ENCODE results near the gene ST8SIA4. TPM values are rescaled to one million over a fixed set of nuclear protein-coding genes. Genes with fewer than 3 reads are reported as not detected.

Gene ST8SIA4
- total RNA-seq, 1 experiment from 2014 or later, result 0.41 TPM

DNA sequence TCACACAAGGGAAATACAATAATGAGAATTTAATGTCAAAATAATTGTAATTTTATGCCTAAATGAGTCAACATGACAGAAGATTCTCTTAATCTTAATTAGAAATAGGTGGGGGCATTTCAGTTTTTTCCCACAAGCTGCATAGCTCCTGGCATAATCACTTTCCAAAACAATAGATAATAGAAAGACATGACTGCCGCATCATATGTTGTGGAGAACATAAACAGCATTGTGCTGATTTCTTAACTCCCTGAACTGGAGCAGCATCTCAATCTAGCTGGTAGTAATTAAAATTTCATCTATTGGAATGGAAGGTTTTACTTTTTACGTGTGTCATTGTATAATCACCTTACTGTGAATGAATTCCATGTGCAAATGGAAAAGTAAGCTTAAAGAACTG lies 112.1 kb downstream of the ST8SIA4 start:
- Histone ChIP-seq H3K27me3 (ENCODE audit: control insufficient read depth, insufficient read depth, low read length) (no peaks in the 10 kb centered on the region), H3K9me3 (ENCODE audit: control insufficient read depth, insufficient read depth, low read depth, low read length) (no peaks in the 10 kb centered on the region), H3K27ac (ENCODE audit: low read length) (no peak overlapping the region), H3K36me3 (ENCODE audit: control insufficient read depth, insufficient read depth, low read length) (no peaks in the 10 kb centered on the region), H3K4me1 (ENCODE audit: control insufficient read depth, insufficient read depth, low read length) (no peaks in the 10 kb centered on the region), H3K4me3 (ENCODE audit: low read depth in 2 of 2, low read length in 2 of 2) (no peak overlapping the region)
- in situ Hi-C loops (cut with HindIII; ENCODE audit: low pct_unique_long_range_greater_than_20kb, low sequenced_read_pairs), result no loop called here
- intact Hi-C loops (cut with micrococcal nuclease; ENCODE audit: unreplicated experiment), result no loop called here
- TF ChIP-seq, protein P1, sequence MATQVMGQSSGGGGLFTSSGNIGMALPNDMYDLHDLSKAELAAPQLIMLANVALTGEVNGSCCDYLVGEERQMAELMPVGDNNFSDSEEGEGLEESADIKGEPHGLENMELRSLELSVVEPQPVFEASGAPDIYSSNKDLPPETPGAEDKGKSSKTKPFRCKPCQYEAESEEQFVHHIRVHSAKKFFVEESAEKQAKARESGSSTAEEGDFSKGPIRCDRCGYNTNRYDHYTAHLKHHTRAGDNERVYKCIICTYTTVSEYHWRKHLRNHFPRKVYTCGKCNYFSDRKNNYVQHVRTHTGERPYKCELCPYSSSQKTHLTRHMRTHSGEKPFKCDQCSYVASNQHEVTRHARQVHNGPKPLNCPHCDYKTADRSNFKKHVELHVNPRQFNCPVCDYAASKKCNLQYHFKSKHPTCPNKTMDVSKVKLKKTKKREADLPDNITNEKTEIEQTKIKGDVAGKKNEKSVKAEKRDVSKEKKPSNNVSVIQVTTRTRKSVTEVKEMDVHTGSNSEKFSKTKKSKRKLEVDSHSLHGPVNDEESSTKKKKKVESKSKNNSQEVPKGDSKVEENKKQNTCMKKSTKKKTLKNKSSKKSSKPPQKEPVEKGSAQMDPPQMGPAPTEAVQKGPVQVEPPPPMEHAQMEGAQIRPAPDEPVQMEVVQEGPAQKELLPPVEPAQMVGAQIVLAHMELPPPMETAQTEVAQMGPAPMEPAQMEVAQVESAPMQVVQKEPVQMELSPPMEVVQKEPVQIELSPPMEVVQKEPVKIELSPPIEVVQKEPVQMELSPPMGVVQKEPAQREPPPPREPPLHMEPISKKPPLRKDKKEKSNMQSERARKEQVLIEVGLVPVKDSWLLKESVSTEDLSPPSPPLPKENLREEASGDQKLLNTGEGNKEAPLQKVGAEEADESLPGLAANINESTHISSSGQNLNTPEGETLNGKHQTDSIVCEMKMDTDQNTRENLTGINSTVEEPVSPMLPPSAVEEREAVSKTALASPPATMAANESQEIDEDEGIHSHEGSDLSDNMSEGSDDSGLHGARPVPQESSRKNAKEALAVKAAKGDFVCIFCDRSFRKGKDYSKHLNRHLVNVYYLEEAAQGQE (IDR thresholded peaks at IDR 0.05; ENCODE audit: insufficient read depth in 1 of 2, low read depth in 2 of 2, low read length in 1 of 2), result no peak
- ChIA-PET POLR2A (no interaction called here), CTCF (no interaction called here)
- ATAC-seq (no peak), DNase-seq (ENCODE audit: low read depth, low spot score) (no peak)
- BruUV-seq (replicated peaks), result no TSS peak

DNA sequence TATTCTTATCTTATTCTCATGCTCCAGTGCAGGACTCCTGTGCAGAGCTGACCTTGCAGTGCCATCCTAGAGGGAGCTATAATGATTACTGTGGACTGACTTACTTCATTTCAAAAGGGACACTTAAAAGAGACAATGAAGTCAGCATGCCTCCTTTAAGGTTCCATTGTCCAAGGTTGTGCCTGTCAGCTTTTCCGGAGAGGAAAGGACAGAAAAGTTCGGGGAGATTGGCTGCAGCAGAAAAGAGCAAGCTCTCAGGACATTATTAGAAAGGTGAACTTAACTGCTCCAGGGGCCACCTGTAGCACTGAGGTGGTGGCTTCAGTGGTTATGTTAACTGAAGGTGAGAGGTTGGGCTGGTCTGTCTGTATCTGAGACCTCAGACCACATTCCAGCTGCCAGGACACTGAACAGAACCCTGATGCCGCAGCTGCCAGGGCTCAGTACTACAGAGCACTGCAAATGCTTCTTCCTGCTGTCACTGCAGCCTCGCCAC lies 112.9 kb downstream of the ST8SIA4 start:
- Histone ChIP-seq H3K27ac (ENCODE audit: low read length) (no peak overlapping the region), H3K36me3 (ENCODE audit: control insufficient read depth, insufficient read depth, low read length) (no peaks in the 10 kb centered on the region), H3K9me3 (ENCODE audit: control insufficient read depth, insufficient read depth, low read depth, low read length) (no peaks in the 10 kb centered on the region), H3K4me1 (ENCODE audit: control insufficient read depth, insufficient read depth, low read length) (no peaks in the 10 kb centered on the region), H3K4me3 (ENCODE audit: low read depth in 2 of 2, low read length in 2 of 2) (no peak overlapping the region), H3K27me3 (ENCODE audit: control insufficient read depth, insufficient read depth, low read length) (no peaks in the 10 kb centered on the region)
- in situ Hi-C loops (cut with HindIII; ENCODE audit: low pct_unique_long_range_greater_than_20kb, low sequenced_read_pairs) (no loop called here), intact Hi-C loops (cut with micrococcal nuclease; ENCODE audit: unreplicated experiment) (no loop called here)
- CTCF ChIA-PET, result no interaction called here
- DNase-seq (ENCODE audit: low read depth, low spot score) (no peak), ATAC-seq (no peak; the same call in 1 of the 2 replicates)
- POLR2A ChIA-PET, result no interaction called here
- TF ChIP-seq TCF7L2 (IDR thresholded peaks at IDR 0.05; ENCODE audit: low read depth, low read length) (no peak), SIN3A (IDR thresholded peaks at IDR 0.05; ENCODE audit: borderline replicate concordance, insufficient read depth, low read depth, low read length) (no peak), POLR2AphosphoS5 (IDR thresholded peaks at IDR 0.05; ENCODE audit: low read depth, low read length) (no peak)
- TF ChIP-seq, protein P1 (IDR thresholded peaks at IDR 0.05; ENCODE audit: insufficient read depth in 1 of 2, low read depth in 2 of 2, low read length in 1 of 2), result no peak
- TF ChIP-seq, protein P2, sequence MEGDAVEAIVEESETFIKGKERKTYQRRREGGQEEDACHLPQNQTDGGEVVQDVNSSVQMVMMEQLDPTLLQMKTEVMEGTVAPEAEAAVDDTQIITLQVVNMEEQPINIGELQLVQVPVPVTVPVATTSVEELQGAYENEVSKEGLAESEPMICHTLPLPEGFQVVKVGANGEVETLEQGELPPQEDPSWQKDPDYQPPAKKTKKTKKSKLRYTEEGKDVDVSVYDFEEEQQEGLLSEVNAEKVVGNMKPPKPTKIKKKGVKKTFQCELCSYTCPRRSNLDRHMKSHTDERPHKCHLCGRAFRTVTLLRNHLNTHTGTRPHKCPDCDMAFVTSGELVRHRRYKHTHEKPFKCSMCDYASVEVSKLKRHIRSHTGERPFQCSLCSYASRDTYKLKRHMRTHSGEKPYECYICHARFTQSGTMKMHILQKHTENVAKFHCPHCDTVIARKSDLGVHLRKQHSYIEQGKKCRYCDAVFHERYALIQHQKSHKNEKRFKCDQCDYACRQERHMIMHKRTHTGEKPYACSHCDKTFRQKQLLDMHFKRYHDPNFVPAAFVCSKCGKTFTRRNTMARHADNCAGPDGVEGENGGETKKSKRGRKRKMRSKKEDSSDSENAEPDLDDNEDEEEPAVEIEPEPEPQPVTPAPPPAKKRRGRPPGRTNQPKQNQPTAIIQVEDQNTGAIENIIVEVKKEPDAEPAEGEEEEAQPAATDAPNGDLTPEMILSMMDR (IDR thresholded peaks at IDR 0.05), result peak; percentile 36
- BruUV-seq (replicated peaks), result no TSS peak

Measured in Panc1 (cell line).